ENCODE results near the gene UBE2QL1.

UBE2QL1 gene

GRCh38 chr5:6446626-6447309 lies 1.9 kb upstream of the UBE2QL1 start:
- ChIA-PET CTCF (no interaction called here), POLR2A (no interaction called here)
- DNase-seq (ENCODE audit: low read depth, low spot score), result no peak
- no peak overlapping the region for H3K4me3 ChIP-seq (ENCODE audit: low read depth, low read length)
- TF ChIP-seq, protein P1, sequence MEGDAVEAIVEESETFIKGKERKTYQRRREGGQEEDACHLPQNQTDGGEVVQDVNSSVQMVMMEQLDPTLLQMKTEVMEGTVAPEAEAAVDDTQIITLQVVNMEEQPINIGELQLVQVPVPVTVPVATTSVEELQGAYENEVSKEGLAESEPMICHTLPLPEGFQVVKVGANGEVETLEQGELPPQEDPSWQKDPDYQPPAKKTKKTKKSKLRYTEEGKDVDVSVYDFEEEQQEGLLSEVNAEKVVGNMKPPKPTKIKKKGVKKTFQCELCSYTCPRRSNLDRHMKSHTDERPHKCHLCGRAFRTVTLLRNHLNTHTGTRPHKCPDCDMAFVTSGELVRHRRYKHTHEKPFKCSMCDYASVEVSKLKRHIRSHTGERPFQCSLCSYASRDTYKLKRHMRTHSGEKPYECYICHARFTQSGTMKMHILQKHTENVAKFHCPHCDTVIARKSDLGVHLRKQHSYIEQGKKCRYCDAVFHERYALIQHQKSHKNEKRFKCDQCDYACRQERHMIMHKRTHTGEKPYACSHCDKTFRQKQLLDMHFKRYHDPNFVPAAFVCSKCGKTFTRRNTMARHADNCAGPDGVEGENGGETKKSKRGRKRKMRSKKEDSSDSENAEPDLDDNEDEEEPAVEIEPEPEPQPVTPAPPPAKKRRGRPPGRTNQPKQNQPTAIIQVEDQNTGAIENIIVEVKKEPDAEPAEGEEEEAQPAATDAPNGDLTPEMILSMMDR (IDR thresholded peaks at IDR 0.05; ENCODE audit: insufficient read depth, low read length, missing control alignments), result no peak

DNA sequence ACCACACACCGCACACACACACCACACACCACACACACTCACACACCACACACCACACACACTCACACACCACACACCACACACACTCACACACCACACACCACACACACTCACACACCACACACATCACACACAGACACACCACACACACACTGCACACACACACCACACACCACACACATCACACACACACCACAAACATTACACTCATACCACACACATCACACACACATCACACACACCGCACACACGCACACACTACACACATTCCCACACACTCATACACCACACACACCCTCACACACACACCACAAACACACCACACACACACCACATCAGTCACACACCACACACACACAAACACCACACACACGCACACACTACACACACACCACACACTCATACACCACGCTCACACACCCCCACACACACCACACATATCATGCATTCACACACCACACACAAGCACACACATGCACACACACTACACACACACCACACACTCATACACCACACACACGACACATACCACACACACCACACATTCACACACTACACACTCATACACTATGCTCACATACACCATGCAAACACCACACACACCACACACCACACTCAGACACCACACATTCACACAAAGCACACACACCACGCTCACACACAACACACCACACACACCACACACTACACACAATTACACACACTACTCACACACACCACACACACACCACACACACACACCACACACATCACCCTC lies 1.1 kb upstream of the UBE2QL1 start:
- TF ChIP-seq, protein P1 (IDR thresholded peaks at IDR 0.05; ENCODE audit: insufficient read depth, low read length, missing control alignments), result no peak
- POLR2A ChIA-PET, result no interaction called here

DNA sequence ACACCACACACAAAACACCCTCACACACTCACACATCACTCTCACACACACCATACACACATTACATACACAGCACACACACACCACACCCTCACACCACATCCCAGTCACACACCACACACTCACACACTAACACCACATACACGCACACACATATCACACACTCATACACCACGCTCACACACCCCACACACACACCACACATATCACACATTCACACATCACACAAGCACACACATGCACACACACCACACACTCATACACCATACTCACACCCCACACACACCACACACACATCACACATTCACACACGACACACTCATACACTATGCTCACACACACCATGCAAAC lies 543 bp upstream of the UBE2QL1 start:
- TF ChIP-seq, protein P1 (IDR thresholded peaks at IDR 0.05; ENCODE audit: insufficient read depth, low read length, missing control alignments), result no peak
- DNase-seq (ENCODE audit: low read depth, low spot score), result no peak
- ChIA-PET POLR2A (no interaction called here), CTCF (no interaction called here)
- no peak overlapping the region for H3K4me3 ChIP-seq (ENCODE audit: low read depth, low read length)

More for the DNA sequence above, 1.1 kb upstream of the UBE2QL1 start:
- no peak for DNase-seq (ENCODE audit: low read depth, low spot score)
- CTCF ChIA-PET, result no interaction called here
- no peak overlapping the region for H3K4me3 ChIP-seq (ENCODE audit: low read depth, low read length)

- POLR2A ChIA-PET, result no interaction called here
- no peak overlapping the region for H3K4me3 ChIP-seq (ENCODE audit: low read depth, low read length)
- TF ChIP-seq, protein P1 (IDR thresholded peaks at IDR 0.05; ENCODE audit: insufficient read depth, low read length, missing control alignments), result no peak
- CTCF ChIA-PET, result interaction anchor here (1.0 kb wide), 1 partner anchor 31 kb away, joined by 3 read pairs; no protein-coding TSS in a partner anchor
- DNase-seq (ENCODE audit: low read depth, low spot score), result no peak
These were observed 953 bp downstream of the UBE2QL1 start for GRCh38 chr5:6449465-6450158.

GRCh38 chr5:6450319-6450833 lies 1.7 kb downstream of the UBE2QL1 start:
- CTCF ChIA-PET, result no interaction called here
- DNase-seq (ENCODE audit: low read depth, low spot score), result no peak
- TF ChIP-seq, protein P1 (IDR thresholded peaks at IDR 0.05; ENCODE audit: insufficient read depth, low read length, missing control alignments), result no peak
- POLR2A ChIA-PET, result no interaction called here
- no peak overlapping the region for H3K4me3 ChIP-seq (ENCODE audit: low read depth, low read length)
